ENCODE data around the gene TRIM62.

DNA sequence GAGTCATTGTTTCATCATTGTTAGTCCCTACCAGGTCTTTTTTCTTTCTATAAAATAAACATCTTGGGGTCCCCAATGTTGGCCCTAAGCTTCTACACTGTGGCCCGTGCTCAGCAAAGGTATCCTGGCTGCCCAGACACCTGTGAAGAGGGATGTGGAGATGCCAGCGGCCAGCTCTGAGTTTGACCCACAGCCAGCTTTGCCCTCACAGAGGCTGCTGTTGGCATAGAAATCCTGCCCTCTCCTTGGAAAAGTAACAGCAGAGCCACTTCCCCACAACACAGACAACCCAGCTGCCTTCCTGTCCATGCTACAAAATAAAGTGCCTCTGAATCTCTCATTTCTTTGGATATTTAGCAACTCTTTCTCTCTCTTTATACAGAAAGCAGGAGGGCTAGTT lies 6.0 kb downstream of the TRIM62 start:
- no peak for TF ChIP-seq POLR2A (IDR thresholded peaks at IDR 0.05; ENCODE audit: low read length)
- TF ChIP-seq, protein P1, sequence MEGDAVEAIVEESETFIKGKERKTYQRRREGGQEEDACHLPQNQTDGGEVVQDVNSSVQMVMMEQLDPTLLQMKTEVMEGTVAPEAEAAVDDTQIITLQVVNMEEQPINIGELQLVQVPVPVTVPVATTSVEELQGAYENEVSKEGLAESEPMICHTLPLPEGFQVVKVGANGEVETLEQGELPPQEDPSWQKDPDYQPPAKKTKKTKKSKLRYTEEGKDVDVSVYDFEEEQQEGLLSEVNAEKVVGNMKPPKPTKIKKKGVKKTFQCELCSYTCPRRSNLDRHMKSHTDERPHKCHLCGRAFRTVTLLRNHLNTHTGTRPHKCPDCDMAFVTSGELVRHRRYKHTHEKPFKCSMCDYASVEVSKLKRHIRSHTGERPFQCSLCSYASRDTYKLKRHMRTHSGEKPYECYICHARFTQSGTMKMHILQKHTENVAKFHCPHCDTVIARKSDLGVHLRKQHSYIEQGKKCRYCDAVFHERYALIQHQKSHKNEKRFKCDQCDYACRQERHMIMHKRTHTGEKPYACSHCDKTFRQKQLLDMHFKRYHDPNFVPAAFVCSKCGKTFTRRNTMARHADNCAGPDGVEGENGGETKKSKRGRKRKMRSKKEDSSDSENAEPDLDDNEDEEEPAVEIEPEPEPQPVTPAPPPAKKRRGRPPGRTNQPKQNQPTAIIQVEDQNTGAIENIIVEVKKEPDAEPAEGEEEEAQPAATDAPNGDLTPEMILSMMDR (IDR thresholded peaks at IDR 0.05): no peak
- TF ChIP-seq TP53 (CRISPR knock-in tag; IDR thresholded peaks at IDR 0.05): no peak
- no peak for TF ChIP-seq RFX5 (IDR thresholded peaks at IDR 0.05)
- no peak for TF ChIP-seq ZC3H11A (IDR thresholded peaks at IDR 0.05)
- no peak for TF ChIP-seq RCOR1 (IDR thresholded peaks at IDR 0.05; ENCODE audit: low read depth, low read length)
- TF ChIP-seq CHD4 (IDR thresholded peaks at IDR 0.05; ENCODE audit: borderline replicate concordance): no peak
- TF ChIP-seq HOXA7 (CRISPR knock-in tag; IDR thresholded peaks at IDR 0.05): no peak
- no peak for TF ChIP-seq ESRRA (IDR thresholded peaks at IDR 0.05; ENCODE audit: borderline replicate concordance, low read length)
- no peak for TF ChIP-seq RAD21 (conservative IDR thresholded peaks at IDR 0.05 in 1 of 2, IDR thresholded peaks at IDR 0.05 in 1 of 2)
- TF ChIP-seq SREBF2 (IDR thresholded peaks at IDR 0.05): no peak
- TF ChIP-seq ZFP36 (IDR thresholded peaks at IDR 0.05; ENCODE audit: borderline replicate concordance, partially characterized antibody): no peak

Data from A549 (cell line).